HG03196 (cell line): Measurements from ENCODE around the gene DCTN3.

ENCODE experiments used
- ATAC-seq: cut with Tn5 transposase; IDR thresholded peaks from one replicate; pipeline ENCODE4 v1.9.1; 2021; ENCODE audit not compliant: unreplicated experiment

DCTN3 gene

DNA sequence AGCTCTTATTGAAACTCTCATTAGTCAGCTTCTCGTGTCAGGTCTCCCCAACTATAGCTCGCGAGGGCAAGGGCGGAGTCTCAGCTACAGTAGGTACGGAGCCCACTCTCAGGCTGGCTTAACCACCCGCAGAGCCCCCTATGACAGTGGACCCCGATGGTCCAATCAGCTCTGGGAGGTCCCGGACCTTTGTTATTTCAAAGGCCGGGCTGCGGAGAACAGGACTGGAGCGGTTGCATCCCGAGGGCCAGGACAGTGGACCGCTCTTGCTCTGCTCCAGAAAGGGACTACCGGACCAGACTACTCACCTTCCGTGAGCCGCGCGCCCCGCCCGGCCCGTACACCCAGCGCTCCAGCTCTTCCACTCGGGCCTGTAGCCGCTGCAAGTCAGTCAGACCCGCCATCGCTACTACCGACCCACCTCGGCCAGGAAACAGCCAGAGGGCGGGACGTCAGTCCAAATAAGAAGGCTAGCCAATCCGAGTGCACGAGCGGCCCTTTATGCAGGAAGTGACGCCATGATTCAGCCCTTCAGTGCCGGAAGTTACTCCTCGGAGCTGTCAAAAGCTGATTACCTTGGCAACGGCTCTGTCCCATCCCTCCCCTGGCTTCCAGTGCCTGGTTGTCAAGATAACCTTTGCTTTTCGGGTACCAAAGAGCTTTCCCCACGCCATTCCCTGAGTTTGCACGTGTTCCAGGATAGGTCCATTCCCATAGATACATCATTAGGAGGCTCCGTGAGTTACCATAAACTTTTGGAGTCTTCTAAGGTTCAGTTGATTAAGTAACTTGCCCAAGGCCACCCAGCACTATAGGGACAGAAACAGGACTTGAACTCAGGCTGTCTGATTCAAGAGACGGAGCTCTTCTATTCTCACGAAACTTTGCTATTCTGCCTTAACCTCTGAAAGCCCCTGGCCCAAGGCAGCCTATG lies at the start of gene DCTN3:
TSS of gene DCTN3 (minus strand) at position 435 of the 934 bp plus-strand sequence. CDS start at position 404, 31 bp downstream.
- ATAC-seq, result peak; percentile 97

DNA sequence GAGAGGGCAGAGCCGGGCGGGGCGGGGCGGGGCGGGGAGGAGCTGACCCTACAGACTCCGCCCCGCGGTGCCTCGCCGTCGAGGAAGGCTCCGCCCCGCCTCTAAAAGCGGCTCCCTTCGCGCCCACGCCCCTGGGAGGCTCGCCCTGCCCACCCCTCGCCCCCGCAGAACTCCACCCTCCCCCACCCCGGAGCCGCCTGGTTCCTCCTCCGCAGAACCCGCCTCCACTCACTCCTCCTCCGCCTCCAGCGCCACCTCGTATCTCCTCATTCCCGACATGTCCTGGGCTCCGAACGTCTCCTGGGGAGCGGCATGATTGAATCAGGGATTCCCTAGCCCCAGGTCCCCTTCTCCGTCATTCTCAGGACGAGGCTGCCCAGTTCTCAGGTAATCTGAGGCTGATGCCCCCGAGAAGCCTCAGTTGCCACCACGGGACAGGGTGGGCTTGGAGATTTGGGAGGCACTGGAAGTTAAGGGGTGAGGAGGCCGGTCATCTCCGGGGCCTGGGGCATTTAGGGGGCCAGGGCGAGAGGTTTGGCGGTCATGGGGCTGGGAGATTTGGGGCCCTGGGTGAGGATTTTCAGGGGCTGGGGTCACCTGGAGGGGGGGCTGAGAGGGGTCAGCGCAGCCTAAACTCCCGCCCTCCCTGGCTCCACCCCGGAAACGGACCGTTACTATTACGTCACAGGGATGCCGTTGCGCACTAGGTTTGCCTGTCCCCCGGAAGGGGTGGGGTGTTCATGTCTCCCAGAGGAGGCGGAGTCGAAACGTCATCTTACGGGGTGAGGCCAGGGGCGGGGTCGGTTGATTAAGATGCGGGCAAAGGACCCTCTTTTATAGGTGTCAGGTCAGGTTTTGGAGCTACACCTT lies 45.3 kb upstream of the DCTN3 start:
- peak; percentile 54 for ATAC-seq

DNA sequence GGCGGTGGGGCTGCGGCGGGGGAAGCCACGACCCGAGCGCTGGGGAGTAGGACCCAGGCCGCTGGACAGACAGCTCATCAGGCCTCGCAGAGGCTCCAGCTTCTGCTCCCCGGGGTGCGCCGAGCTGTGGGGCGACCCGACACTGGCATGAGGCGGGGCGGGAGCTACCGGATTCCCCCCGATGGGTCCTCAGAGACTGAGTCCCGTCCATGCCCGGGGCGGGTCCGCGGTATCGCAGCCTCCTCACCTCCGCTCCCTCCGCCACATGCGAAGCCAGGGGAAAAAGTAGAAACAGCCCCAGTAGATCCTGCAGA lies 44.7 kb upstream of the DCTN3 start:
- no peak for ATAC-seq

GRCh38 chr9:34664281-34665066 lies 44.2 kb upstream of the DCTN3 start:
- no peak for ATAC-seq

DNA sequence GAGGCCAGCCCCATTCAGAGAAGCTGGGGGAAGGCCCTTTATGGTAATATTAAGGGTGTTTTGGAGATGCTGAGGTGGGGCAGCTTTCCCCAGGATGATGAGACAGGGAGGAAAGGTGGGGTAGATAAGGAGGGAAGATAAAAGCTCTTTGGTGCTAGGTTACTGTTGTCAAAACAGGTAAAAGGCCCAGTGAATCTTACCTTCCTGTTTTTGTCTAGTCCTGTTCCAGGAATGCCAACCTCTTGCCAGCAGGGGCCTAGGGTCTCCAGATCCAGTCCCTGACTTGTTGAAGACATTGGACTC lies 43.0 kb upstream of the DCTN3 start:
- no peak for ATAC-seq

DNA sequence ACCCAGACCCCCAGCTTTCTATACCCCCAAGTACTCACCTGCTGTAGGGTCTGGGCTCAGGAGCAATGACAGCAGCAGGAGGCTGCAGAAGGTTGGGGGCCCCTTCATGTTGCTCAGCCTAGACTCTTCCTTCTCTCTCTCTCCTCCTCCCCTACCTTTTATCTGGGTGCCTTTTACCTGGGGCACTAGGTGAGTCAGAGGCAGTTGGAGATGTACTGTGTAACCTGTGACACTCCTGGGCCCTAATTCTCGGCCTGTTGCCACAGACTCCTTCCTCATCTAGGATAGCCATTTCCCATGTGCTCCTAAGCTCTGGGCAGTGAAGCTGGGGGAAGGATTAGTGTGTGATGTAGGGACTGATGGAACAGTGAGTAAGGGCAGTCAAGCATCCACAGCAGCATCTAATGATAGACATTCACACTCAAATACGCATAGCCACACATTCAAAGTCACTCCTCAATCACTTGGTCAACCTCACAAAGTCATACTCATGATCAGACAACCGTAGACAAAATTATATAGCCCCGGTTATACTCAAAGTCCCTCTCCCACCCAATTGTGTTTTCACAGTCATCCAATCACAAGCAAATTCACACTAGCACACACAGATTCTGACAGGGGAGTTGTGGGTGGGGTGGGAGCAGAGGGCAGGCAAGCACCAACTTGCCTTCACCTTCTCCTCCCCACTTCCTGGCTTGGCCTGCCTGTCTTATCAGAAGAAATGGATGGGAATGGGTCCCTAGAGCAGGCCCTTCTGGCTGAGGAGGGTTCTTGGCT lies 42.4 kb upstream of the DCTN3 start, which contains the start of gene CCL27:
TSS of gene CCL27 (minus strand) at position 132 of the 777 bp plus-strand sequence. CDS start at position 108, 24 bp downstream.
- no peak for ATAC-seq

- ATAC-seq, result no peak
Observed at GRCh38 chr9:34659592-34660253, 39.4 kb upstream of the DCTN3 start.

- ATAC-seq, result no peak
Observed at GRCh38 chr9:34658461-34658860, 38.2 kb upstream of the DCTN3 start.

DNA sequence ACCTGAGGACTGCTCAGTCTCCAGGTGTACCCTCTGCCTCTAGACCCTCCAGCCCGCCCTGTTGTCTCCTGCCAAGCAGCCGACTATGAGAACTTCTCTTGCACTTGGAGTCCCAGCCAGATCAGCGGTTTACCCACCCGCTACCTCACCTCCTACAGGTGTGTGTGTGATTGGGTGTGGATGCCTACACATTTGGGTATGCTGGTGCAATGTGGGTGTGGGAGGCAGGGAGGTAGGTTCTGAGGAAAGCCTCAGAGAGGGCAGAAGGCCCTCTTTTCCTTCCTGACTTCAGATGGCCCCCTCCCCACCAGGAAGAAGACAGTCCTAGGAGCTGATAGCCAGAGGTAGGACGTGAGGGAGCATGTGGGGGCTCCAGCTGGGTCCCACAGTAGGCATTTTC lies 36.7 kb upstream of the DCTN3 start:
- ATAC-seq, result no peak

DNA sequence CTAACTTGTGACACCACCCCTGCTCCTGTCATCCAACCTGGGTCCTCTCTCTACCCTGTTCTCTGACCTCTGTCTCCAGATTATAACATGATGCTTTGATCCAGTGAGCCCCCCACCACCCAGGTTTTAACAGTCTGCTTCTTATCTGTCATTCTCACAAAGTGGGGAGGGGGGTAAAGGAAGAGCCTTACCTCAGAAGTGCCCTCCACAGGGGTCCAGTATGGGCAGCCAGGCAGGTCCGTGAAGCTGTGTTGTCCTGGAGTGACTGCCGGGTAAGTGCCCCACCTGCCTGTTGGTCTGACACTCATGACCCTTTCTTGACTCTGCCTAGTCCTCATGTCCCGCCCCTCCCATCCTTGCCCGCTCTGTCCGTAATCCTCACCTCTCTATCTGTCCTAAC lies 35.1 kb upstream of the DCTN3 start:
- ATAC-seq, result no peak

- no peak for ATAC-seq
Observed at GRCh38 chr9:34654323-34655051, 34.2 kb upstream of the DCTN3 start.

- no peak for ATAC-seq
Observed at GRCh38 chr9:34653151-34654072, 33.1 kb upstream of the DCTN3 start.

- no peak for ATAC-seq
Observed at GRCh38 chr9:34652602-34653000, 32.3 kb upstream of the DCTN3 start.

DNA sequence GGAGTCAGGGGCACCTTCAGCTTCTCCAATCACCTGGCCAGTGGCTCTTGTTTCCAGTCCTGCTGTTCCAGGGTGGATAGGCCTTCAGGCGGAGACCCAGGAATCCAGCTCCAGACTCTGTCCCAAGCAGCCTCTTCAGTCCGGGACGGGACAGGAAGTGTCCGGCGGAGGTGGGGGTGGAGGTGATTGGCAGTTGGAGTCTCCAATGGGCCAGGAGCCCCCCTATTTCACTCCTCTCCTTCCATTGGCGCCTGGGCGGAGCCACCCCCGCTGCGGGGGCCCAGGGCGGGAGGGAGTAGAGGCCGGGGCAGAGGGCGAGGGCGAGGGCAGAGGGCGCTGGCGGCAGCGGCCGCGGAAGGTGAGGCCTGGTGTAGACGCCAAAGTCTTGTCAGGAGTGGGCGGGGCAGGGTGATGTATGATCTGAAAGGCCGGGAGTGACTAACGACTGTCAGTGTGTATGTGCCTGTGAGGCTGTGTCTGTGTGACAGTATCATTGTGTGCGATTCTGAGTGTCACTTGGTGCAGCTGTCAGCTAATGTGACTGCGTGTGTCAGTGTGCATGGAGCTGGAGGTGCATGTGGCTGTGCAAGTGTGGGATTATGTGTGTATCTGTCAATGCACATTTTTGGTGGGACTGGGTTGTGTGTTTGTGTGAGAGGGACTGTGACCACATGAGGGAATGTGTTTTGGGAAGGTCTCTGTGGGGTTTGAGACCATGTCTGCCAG lies 31.7 kb upstream of the DCTN3 start, which contains the start of gene IL11RA:
TSS of gene IL11RA (plus strand) at position 310 of the 726 bp plus-strand sequence. CDS start 3,033 bp downstream, outside the sequence.
- no peak for ATAC-seq

- no peak for ATAC-seq
Observed at GRCh38 chr9:34651321-34651720, 31.0 kb upstream of the DCTN3 start.

DNA sequence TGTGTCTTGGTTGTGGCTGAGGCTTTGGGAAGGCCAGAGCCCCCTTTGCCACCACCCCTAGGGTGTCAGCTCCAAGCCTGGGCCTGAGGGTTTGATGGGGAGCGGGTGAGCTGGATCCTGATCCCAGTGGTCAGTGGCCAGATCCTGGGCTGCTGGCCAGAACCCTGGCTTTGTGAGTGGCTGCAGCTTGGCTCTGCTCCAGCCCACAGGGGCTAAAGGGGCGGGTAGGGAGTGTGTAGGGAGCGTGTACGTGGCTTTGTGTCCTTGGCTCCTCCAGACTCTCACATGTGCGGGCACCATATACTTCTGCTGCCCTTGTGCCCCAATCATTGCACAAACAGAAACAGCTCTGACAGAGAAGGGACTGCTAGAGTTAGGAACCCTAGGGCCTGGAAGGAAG lies 30.5 kb upstream of the DCTN3 start:
- no peak for ATAC-seq

DNA sequence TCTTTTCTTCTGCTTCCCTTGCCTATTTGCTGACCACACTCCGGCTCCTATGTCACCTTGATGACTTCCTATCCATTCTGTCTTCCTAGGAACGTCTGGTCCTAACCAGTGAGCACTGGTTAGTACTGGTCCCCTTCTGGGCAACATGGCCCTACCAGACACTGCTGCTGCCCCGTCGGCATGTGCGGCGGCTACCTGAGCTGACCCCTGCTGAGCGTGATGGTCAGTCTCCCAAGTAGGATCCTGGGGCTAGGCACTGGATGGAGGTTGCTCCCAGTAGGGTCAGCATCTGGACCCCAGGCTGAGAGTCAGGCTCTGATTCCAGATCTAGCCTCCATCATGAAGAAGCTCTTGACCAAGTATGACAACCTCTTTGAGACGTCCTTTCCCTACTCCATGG lies 28.4 kb upstream of the DCTN3 start:
- no peak for ATAC-seq
